ENCODE results near the gene NKD2.

Gene NKD2

DNA sequence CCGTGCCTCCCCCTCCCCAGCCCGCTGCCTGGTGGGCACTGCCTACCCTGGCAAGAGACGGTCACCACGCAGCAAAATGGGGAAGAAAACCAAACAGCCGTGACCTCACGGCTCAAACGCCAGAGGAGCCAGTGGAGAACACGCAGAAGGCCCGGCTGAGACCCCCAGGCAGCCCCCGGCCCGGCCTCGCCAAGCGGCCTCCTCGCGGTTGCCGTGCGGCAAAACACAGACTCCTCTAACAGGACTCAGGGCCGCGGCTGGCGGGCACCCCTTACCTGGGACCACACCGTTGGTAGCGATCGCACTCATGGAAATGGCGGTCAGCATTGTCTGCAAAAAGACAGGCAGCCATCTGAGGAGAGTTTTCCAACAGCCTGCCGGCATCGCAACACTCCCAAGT lies 79.4 kb downstream of the NKD2 start:
- Histone ChIP-seq H3K79me2 (ENCODE audit: insufficient read depth, low read depth) (no peaks in the 10 kb centered on the region), H3K27ac (no peak overlapping the region), H3K4me1 (ENCODE audit: low read depth, poor library complexity, severe bottlenecking) (no peaks in the 10 kb centered on the region), H3K36me3 (ENCODE audit: insufficient read depth) (no peaks in the 10 kb centered on the region; the same call in 1 of the 2 replicates), H3K4me2 (no peak overlapping the region), H3K9ac (no peak overlapping the region), H3K4me3 (IDR thresholded peaks at IDR 0.05; ENCODE audit: insufficient read depth, low read depth, low read length) (no peak overlapping the region), H4K20me1 (ENCODE audit: insufficient read depth) (no peaks in the 10 kb centered on the region), H2AFZ (ENCODE audit: low read depth) (no peak overlapping the region), H3K27me3 (ENCODE audit: insufficient read depth, low read depth) (no peaks in the 10 kb centered on the region)
- TF ChIP-seq CTCF (conservative IDR thresholded peaks at IDR 0.05; ENCODE audit: low read depth, low read length): no peak

Measured in KMS-11 (cell line).